HUDEP-2 (cell line): ENCODE measurements around the gene KRTAP9-7.
"Not testable (repeated sequence)": the region's sequence is repeated elsewhere in the genome, so short reads cannot be mapped to it uniquely, and the experiment has no call there.

Source experiments
- DNase-seq, 76 experiments: peaks; one replicate each; lab custom pipeline; 2025; ENCODE audit not compliant: unreplicated experiment in 76 of 76; lab: John Stamatoyannopoulos, UW

Gene KRTAP9-7

GRCh38 chr17:41271323-41271722 is 4.2 kb upstream of the KRTAP9-7 start:
- DNase-seq = not testable (repeated sequence)

- DNase-seq = no peak
Measured at GRCh38 chr17:41271858-41272257, 3.6 kb upstream of the KRTAP9-7 start.

GRCh38 chr17:41278176-41278955 is 2.9 kb downstream of the KRTAP9-7 start:
- no peak for DNase-seq

DNA sequence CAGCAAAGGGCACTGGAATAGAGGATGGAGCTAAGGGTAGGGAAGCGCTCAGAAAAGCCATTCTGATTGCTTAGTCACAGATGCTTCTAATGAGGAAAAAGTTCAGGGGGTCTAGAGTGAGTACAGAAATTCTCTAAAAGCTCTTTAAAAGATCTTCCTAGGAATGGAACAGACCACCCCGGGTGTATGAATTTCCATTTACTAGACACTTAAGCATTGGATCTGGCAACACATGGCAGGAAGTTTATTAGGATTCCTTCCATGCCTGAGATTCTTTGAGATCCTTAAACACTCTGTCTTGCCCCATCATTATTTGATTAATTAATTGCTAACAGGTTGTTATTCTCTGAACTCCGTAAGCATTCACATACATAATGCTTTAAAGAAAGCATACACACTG is 8.5 kb downstream of the KRTAP9-7 start:
- DNase-seq = no peak

GRCh38 chr17:41284546-41284945 is 9.0 kb downstream of the KRTAP9-7 start:
- DNase-seq = no peak

GRCh38 chr17:41287050-41287449 is 11.6 kb downstream of the KRTAP9-7 start:
- DNase-seq = no peak

GRCh38 chr17:41294016-41294415 is 18.5 kb downstream of the KRTAP9-7 start:
- DNase-seq = no peak

GRCh38 chr17:41296846-41297245 is 21.3 kb downstream of the KRTAP9-7 start:
- DNase-seq = no peak

GRCh38 chr17:41298458-41299135 is 23.1 kb downstream of the KRTAP9-7 start:
- no peak for DNase-seq

- DNase-seq = no peak
Measured at GRCh38 chr17:41301204-41301790, 25.8 kb downstream of the KRTAP9-7 start.

DNA sequence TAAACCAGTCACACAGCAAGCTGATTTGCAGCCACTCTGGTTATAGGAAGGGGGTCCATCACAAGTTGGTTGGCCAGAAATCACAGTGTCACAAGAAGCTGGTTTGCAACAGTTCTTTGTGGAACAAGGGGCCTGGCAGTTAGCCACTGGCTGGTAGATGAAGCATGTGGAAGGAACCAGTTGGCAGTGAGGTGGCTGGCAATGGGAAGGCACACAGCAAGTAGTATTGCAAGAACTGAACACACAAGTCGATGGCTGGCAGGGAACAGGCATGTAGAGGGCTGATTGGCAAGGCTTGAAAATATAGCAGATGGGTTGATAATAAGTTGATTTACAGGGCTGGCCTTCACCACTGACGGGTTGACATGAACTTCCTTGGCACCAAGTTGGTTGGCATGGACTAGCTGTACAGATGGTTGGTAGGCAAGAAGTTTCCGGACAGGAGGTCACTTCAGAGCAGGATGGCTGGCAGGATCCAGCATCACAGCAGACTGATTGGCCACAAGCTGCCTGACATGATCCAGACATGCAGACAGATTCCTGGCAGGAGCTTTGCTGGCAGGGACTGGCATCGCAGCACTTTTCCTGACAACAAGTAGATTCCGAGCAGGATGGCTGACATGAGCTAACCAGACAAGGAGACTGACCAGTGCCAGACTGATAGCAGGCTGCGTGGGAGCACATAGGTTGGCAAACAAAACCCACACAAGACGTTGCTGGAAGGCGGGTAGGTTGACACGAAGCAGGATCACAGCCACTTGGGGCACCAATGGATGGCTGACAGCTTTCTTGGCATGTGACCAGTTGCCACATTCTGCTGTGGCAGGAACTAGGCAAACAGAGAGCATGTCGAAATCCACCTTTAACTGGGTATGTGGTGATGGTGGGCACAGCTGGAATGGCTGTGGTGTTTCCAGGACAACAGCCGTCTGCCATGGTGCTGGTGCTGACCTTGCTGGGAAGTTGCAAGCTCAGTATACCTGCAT is 26.7 kb downstream of the KRTAP9-7 start, which contains the start of gene KRTAP29-1:
Gene KRTAP29-1 (minus strand): TSS at position 936 of the 986 bp plus-strand sequence. CDS start 0 bp downstream, at position 936.
- DNase-seq = no peak

DNA sequence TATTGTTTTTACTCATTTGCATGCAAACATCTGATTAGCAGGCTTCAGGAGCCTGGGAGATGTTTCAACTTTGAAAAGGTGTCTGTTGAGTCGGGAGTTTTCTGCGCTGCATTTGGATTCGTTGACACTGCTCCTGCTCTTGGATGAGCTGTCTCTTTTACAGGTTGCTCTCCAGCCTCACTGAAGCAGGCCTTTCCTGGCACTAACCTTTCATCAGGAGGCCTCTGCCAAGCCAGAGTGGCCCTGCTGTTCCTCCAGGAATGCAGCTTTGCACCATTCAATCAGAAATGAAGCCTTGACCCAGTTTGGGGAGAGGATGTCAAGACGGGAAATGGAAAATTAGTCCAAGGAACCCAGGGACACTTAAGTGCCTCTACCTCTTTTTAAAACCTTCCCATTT is 27.5 kb downstream of the KRTAP9-7 start:
- DNase-seq = no peak

DNA sequence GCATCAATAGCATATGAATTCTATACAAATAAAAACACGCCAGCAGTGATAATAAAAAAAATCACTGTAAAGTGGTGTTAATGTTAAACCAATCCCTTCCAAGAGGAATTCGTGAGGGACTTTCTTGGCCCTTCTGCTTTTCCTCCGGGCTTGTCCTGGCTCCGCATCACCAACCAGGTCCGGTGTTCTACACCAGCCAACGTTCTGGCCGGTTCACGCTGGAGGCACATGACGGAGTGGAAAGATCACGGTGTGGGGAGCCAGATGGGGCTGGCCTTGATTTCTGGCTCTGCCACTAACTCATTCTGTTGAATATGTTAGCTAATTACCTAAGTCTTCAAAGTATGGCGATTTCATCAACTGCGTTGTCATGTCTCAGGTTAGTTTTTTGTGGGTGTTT is 28.6 kb downstream of the KRTAP9-7 start:
- DNase-seq = no peak

DNA sequence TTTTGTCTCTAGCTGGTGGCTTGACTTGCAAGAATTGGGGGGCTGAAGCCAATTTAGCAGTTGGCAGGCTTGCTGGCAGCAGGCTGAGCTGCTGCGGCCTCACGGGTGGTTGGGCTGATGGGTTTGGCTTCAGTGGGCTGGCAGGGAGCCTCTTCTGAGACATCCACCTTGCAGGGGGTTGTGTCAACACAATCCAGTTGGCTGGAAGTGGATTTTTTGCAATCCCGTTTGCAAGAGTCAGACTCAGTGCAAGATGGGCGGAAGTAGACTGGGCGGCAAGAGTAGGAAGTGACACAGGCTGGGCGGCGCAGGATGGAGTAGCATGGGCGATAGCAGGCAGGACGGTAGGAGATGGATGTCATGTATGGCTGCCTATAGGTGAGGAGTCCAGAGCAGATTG is 32.1 kb downstream of the KRTAP9-7 start:
- no peak for DNase-seq

- DNase-seq = no peak
Measured at GRCh38 chr17:41308251-41308917, 32.9 kb downstream of the KRTAP9-7 start.

DNA sequence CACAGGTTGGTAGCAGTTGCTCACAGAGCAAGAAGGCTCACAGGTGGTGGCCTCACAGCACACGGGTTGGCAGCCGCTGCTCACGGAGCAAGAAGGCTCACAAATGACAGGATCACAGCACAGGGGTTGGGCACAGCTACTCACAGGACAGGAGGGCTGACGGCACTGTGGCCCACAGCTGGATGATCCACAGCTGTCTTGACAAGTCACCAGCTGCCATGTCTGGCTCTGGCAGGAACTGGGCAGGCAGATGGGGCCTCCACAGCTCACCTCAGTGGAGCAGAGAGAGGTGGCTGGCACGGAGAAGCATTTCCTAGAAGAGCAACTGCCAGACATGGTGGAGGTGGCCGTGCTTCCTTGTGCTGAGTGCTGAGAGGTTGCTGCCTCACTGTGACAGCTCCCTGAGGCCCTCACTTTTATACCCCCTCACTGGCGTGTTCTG is 33.4 kb downstream of the KRTAP9-7 start, which contains the start of gene KRTAP16-1:
Gene KRTAP16-1 (minus strand): TSS at position 392 of the 442 bp plus-strand sequence. CDS start 56 bp downstream, at position 336.
- no peak for DNase-seq

DNA sequence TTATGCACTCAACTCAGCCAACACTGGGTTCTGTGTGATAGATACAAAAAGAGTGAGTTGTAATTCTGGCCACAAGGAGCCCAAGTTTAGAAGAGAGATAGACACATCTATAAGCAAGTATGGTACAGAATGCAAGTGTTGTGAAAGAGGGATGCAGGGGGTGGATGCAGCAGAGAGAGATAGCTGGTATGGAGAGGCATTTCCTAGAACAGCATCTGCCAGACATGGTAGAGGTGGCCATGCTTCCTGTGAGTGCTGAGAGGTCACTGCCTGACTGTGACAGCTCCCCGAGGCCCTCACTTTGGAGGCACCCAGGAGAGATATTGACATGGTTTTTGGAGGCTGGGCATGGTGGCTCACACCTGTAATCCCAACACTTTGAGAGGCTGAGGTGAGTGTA is 35.6 kb downstream of the KRTAP9-7 start:
- no peak for DNase-seq

- DNase-seq = no peak
Measured at GRCh38 chr17:41315204-41315794, 39.8 kb downstream of the KRTAP9-7 start, which contains the start of gene KRTAP17-1. TSS of gene KRTAP17-1 (minus strand) at chr17:41315710. CDS start at chr17:41315650, 60 bp downstream.

GRCh38 chr17:41315814-41316445 is 40.4 kb downstream of the KRTAP9-7 start:
- DNase-seq = no peak
